GM21367 (cell line): ENCODE measurements around the gene HOXB2.
"Not testable (repeated sequence)": the region's sequence is repeated elsewhere in the genome, so short reads cannot be mapped to it uniquely, and the experiment has no call there.

Source experiments
- ATAC-seq: cut with Tn5 transposase; IDR thresholded peaks from one replicate; pipeline ENCODE4 v1.9.1; 2021; ENCODE audit not compliant: unreplicated experiment

HOXB2 gene

GRCh38 chr17:48542114-48542656 lies 2.7 kb downstream of the HOXB2 start:
- no peak for ATAC-seq

DNA sequence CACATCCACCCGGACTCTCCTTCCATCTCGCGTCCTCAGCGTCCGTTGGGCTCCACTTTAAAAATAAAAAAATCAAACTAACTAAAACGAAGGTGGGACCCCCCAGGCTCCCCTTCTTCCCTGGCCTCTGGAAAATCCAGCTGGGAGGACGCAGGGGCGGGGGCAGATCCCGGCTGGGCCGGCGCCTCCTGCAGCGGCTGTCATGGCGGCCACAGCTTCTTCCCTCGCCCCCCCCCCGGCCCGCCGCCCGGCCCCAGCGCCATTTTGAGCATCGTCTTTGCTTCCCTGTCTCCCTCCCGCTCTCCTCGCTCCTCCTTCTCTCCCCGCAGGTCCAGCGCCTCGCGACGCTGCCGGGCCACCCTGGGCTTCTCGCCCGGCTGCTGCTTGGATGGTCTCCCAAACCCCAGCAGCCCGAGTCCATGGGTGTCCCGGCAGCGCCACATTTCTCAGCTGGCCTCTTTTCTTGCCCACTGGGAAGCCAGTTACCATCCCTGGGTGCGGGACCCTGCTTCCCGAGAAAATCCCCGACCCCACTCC lies 3.3 kb downstream of the HOXB2 start:
- ATAC-seq: no peak

DNA sequence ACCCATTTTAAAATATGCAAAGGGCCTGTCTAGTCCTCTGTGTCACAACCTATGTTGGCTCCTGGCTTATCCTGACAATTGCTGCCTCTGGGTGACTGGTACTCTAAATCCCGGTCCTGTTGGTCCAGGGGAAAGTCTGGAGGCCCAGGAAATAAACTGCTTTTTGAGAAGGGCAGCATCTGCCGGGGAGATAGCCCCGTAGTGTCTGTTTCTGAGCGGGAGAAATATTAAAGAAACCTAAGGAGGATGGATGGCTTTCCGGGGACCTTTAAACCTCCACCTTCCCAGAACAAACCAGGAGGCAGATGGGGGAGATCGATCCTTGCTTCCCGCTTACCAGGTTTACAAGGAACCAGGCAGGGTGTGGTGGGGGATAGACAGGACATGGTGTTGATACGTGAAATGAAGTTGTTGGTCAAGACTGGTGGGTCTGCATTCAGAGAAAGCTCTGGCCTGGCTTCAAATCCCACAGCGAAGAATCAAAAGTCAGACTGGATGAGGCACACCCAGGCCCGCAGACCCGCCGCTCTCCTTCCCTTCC lies 3.8 kb downstream of the HOXB2 start:
- ATAC-seq: no peak

GRCh38 chr17:48540213-48540612 lies 4.7 kb downstream of the HOXB2 start:
- ATAC-seq: no peak

- ATAC-seq: no peak
Measured at GRCh38 chr17:48539177-48539576, 5.7 kb downstream of the HOXB2 start.

DNA sequence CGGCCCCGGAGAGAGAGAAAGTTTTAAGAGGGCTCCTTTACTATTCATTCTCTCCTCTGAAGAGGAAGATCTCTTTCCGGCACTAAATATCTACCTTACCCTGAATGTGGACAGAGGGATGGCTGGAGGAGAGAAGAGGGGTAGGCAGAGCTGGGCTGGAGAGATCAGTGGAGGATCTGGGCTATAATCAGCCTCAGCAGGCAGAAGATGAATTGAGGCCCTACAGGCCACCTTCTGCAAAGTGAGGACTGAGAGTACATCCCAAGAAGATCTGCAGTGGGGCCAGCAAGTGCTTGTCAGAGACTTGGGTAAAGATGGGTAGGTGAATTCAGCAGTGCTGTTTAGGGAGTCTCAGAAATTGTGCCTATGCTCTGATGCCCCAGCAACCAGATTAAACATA lies 7.6 kb downstream of the HOXB2 start:
- no peak for ATAC-seq

DNA sequence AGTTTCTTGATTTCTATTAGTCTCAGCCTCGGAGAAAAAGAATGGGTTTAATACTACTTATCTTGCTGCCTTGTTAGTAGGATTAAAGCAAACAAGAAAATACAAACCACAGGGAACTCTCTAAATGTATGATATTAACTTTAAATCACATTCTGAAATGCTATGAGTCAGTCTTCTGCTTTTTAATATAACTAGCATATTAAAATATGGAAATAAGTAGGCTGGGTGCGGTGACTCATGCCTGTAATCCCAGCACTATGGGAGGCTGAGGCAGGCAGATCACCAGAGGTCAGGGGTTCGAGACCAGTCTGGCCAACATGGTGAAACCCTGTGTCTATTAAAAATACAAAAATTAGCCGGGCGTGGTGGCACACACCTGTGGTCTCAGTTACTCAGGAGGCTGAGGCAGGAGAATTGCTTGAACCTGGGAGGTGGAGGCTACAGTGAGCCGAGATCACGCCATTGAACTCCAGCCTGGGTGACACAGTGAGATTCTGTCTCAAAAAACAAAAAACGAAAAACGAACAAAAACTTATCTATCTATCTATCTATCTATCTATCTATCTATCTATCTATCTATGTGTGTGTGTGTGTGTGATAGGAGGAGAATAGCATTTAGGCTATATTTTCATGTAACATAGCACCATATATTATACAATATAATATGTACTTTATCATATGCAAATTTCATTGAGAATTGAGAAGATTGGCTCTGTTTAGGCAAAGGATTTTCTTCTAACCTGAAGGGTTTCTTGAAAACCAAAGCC lies 8.9 kb downstream of the HOXB2 start:
- ATAC-seq: not testable (repeated sequence)

GRCh38 chr17:48532261-48532660 lies 12.6 kb downstream of the HOXB2 start:
- ATAC-seq: no peak

DNA sequence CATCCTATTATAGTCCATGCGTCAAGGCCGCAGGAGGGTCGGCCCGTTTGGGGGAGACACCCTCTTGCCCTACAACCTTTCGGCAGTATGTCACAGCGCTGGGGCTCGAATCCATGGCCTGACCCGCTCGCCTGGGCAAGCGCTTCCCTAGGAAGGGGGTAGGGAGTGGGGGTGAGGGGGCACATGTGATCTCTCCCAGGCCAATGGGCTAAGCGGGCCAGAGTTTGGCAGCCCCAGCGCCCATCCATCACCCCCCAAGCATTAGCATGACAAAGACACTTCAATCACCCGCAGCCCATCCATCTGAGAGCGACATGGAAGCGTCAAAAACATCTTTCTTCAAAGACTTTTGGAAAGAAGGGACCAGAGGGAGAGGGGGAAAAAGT lies 14.0 kb downstream of the HOXB2 start, which contains the start of gene HOXB1:
Gene HOXB1 (minus strand): TSS at position 125 of the 386 bp plus-strand sequence. CDS start 107 bp downstream, at position 18.
- ATAC-seq: no peak

DNA sequence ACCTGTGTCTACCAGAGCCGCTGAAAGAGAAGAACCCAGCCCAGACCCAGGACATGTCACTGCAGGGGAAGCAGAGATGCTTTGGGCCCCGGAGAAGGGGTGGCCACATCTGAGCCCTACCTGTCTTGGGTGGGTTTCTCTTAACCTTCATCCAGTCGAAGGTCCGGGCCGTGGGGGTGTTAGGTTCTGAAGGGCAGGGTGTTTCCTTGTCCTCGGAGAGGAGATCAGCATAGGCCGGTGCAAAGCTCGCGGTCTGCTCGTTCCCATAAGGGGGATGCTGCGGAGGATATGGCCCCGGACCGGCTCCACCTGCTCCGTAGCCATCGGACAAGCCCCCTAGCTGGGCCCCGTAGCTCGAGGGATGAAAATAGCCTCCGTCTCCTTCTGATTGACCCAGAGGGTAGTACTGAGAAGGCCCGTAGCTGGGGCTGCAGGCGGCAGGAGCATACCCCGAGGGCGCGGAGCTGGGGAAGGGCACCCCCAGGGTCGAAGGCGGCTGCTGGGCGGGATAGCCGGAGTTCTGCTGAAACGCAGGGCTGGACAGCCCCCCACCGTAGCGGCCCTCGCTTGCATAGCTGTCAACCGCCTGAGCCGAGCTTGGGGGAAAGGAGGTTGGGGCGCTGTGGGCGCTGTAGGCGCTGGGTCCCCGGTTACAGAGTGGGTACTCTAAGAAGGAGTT lies 14.6 kb downstream of the HOXB2 start:
- no peak for ATAC-seq

DNA sequence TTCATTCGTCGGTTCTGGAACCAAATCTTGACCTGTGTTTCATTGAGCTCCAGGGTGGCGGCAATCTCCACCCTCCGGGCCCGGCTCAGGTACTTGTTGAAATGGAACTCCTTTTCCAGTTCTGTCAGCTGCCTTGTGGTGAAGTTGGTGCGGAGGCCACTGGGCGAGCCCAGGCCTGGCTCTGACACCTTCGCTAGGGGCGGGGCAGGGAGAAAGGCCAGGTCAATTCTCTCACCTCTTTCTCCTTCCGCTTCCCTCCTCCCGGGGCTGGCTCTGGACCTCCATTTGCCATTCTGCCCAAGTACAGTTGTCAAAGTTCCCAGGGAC lies 15.3 kb downstream of the HOXB2 start:
- ATAC-seq: no peak

DNA sequence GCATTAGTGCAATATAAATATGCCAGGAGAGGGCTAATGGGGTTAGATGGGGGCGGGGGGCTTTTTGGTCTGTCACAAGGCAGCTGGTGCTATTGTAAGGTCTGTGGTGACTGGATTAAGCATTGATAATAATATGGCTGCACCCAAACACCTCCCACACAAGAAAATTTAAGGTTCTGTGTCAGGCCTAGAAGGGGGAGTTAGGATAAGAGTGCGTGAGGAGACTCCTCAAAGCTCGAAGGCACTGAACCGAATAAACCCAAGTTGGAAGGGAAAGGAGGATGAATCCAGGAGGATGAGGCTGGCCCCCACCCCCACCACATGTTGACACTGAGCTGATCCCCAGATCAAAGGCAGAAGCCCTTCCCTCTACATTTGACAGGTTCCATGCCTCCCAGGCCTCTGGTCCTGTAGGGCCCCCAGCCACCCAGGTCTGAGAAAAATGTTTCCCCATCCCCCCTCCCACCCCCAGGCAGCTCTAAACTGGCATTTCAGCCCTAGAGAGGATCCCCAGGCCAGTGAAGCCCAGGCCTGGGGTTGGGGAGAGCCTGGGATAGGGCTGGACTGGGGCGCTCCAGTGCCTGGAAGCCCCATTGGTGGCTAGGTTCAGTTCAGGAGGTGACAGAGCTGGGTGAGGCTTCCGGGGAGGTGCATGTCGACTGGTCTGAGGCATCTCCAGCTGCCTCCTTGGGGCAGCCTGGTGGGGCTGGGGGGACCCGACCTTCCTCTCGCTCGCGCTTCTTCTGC lies 15.8 kb downstream of the HOXB2 start:
- ATAC-seq: no peak

- no peak for ATAC-seq
Measured at GRCh38 chr17:48528153-48528935, 16.6 kb downstream of the HOXB2 start.

DNA sequence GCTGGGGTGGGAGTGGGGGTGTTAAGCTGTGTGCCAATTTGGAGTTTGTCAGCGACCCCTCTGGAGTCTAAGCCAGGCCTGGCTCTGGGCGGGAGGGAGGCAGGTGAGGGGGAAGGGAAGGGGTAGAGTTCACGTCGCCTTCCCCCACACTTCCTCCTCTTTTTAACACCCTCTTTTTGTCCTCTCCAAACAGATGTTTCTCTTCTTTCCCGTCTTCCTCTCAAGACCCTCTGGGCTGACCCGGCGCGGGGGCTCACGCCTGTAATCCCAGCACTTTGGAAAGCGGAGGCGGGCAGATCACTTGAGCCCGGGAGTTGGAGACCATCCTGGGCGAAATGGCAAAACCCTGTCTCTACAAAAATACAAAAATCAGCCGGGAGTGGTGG lies 17.4 kb downstream of the HOXB2 start:
- no peak for ATAC-seq

GRCh38 chr17:48526608-48527546 lies 18.0 kb downstream of the HOXB2 start:
- ATAC-seq: no peak

DNA sequence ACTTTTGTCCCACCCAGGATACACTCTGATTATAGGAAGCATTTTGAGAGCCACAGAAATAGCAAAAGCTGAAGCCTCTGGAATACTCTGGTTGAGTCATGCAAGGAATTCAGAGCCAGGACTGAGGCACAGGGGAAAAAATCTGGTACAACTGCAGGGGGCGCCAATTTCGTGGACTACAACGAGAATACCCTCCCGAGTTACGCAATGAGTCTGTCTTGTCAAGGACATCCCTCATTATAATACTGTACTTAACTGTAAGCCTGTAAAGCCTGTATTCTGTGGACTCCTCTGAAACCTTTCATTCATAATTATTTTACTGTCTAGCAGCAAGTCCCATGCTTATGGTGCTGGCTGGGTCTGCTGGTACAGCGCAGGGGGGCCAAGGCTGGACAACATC lies 21.9 kb downstream of the HOXB2 start:
- no peak for ATAC-seq

- no peak for ATAC-seq
Measured at GRCh38 chr17:48522031-48522653, 22.8 kb downstream of the HOXB2 start.

- ATAC-seq: no peak
Measured at GRCh38 chr17:48520631-48521079, 24.3 kb downstream of the HOXB2 start.

DNA sequence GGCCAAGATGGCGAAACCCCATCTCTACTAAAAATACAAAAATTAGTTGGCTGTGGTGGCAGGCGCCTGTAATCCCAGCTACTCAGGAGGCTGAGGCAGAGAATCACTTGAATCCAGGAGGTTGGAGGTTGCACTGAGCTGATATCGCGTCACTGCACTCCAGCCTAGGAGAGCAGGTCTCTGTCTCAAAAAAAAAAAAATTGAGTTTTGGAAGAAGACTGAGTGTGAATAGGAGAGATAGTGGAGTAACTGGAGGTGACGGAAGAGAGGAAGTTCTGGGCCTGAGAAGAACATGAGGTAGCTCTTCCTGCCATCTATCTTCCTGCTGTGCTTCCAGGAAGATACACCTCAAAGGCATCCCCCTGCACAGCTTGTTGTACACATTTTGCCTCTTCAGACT lies 25.5 kb downstream of the HOXB2 start:
- no peak for ATAC-seq
